Measurements from ENCODE around the gene APC2. TPM values are rescaled to one million over a fixed set of nuclear protein-coding genes. Genes with fewer than 3 reads are reported as not detected.

The APC2 gene, protein sequence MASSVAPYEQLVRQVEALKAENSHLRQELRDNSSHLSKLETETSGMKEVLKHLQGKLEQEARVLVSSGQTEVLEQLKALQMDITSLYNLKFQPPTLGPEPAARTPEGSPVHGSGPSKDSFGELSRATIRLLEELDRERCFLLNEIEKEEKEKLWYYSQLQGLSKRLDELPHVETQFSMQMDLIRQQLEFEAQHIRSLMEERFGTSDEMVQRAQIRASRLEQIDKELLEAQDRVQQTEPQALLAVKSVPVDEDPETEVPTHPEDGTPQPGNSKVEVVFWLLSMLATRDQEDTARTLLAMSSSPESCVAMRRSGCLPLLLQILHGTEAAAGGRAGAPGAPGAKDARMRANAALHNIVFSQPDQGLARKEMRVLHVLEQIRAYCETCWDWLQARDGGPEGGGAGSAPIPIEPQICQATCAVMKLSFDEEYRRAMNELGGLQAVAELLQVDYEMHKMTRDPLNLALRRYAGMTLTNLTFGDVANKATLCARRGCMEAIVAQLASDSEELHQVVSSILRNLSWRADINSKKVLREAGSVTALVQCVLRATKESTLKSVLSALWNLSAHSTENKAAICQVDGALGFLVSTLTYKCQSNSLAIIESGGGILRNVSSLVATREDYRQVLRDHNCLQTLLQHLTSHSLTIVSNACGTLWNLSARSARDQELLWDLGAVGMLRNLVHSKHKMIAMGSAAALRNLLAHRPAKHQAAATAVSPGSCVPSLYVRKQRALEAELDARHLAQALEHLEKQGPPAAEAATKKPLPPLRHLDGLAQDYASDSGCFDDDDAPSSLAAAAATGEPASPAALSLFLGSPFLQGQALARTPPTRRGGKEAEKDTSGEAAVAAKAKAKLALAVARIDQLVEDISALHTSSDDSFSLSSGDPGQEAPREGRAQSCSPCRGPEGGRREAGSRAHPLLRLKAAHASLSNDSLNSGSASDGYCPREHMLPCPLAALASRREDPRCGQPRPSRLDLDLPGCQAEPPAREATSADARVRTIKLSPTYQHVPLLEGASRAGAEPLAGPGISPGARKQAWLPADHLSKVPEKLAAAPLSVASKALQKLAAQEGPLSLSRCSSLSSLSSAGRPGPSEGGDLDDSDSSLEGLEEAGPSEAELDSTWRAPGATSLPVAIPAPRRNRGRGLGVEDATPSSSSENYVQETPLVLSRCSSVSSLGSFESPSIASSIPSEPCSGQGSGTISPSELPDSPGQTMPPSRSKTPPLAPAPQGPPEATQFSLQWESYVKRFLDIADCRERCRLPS (N-terminal part only)
- not detected in 2 replicates for total RNA-seq

DNA sequence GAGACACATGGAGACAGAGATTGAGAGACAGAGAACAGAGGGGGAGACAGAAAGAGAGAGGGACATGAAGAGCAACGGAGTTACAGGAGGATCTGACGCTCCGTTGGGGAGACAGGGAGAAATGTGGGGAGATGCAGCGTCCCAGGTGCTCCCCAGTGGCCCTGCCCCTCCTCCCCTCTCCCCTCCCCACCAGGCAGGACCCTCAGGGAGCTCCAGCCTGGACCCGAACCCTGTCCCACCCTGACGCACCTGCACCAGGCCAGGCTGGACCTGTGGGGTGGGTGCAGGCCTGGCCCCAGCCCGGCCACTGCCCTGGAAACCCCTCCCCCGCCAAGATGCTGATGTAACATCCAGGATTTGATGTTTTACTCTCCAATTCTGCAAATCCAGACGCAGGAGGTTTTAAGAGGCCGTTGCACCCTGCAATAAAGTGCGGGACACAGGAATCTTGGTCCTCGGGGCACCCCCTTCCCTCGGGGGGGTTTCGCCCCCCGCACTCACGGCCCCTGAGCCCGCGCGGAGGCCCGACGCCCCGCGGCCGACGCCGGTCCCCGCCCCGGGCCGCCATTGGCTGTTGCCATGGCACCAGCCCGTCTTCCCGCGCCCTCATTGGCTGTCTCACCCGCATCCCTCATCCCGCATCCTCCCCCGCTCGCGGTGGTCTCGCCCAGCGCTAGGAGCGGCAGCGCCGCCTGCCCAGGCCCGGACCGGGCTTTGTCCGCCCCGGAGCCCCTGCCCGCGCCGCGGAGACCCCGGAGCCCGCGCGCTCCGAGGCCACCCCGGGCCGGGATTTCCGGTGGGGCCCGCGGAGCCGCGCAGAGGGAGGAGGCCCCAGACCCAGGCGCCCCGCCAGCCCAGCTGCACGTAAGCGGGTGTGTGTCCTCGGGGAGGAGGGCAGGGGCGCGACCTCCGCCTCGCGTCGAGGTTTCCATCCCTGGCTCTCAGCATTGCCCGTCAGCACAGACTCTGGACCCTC, at the start of gene APC2:
Gene APC2, plus strand, starts transcription at position 655 of the 976 bp plus-strand sequence. CDS start 2,881 bp downstream, outside the sequence.

DNA sequence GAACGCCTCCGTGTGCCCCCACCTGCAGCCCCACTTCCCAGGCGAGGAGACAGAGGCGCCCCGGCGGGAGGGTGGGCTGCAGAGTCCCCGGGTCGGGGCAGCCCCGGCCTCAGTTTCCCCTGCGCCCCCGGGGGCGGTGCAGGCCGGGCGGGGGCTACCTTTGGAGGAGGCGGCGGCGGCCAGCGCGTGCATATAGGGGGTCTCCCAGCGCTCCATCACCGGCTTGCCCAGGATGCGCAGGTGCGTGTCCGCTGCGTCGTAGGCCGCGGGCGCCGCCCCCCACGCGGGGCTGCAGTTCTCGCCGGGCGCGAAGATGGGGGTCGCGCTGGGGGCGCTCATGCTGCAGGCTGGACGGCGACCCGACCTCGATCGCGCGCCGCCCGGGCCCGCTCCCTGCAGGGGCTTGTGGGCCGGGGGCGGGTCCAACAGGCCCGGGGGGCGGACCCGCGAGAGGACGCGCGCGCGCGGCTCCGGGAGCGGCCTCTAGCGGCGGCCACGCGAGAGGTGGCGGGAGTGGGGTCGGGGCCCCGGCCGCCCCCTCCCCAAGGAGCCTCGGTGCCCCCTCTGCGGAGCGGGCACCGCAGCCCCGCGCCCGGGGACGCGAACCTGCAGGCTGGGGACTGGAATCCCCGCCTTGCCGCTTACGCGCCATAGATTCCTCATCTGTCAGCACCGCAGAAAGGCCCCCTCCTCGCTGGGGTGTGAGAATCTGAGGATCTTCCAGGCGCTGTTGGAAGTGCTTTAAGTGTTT, 48.6 kb upstream of the APC2 start, which contains the start of gene GAMT:
Gene GAMT, minus strand, starts transcription at position 405 of the 751 bp plus-strand sequence. Its CDS starts 66 bp downstream, at position 339.

DNA sequence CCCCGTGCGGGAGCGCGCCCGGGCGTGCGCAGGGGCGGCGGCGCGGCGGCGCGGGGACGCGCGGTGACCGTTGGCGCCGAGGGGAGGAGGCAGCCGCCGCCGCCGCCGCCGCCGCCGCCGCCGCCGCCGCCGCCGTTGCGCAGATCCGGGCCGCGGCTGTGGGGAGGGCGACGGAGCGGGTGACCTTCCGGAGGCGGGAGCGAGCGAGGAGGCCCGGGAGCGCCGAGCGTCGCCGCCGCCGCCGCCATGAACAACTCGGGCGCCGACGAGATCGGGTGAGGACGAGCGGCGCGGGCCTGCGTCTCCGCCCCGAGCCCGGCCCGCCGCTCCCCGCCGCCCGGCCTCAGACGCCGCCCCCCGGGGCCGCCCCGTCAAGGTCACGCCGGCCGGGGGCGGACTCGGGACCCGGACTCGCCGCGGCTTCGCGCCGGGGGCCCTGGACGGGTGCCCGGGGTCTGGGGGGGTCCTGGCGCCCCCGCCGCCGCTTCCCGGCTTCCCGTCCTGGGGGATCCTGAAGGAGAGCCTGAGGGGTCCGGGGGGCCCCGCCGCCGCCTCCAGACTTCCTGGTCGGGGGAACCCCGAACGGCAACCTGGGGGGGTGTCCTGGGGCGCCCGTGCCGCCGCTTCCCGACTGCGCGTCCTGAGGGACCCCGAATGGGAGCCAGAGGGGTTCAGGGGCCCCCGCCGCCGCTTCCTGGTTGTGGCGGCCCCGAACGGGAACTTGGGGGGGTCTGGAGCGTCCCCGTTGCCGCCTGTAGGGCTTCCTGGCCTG, 42.2 kb upstream of the APC2 start, which contains the start of gene DAZAP1:
Gene DAZAP1, plus strand, starts transcription at position 59 of the 772 bp plus-strand sequence. Its CDS starts 188 bp downstream, at position 247.

DNA sequence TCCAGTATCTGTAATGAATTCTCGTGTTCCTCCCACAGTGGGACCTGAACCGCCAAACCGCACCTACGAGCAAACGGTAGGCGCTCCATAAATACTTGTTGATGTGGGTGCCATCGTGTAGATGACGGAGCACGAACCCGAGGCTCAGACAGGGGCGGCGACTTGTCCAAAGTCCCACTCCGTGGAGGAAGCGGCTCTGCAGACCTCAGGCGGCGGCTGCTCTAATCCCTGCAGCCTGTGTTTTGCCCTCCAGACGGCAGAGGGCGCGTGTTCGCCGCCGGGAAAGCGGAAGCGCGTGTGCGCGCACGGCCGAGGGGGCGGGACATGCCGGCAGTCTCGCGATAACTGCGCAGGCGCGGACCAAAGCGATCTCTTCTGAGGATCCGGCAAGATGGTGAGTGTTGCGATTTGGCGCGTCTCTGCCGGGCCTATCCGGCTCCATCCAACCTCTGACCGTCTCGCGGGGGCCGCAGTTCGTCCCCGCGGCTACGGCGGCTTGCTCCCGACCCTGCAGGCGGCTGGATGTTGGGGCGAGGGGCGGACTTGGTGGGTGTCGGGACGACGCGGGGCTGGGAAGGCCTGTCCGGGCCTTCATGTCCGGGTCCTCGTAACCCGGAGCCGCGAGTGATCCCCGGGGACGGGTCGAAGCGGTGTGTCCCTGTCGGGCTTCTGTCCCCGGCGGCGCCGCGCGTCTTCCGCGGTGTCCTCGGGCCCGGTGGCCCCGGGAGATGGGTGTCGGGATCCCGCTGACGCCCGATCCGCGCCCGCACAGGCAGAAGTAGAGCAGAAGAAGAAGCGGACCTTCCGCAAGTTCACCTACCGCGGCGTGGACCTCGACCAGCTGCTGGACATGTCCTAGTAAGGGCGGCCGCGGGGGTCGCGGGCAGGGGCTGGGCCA, 11.6 kb upstream of the APC2 start, which contains the start of gene RPS15:
Gene RPS15, plus strand, starts transcription at position 362 of the 898 bp plus-strand sequence. Its CDS starts 30 bp downstream, at position 392.

DNA sequence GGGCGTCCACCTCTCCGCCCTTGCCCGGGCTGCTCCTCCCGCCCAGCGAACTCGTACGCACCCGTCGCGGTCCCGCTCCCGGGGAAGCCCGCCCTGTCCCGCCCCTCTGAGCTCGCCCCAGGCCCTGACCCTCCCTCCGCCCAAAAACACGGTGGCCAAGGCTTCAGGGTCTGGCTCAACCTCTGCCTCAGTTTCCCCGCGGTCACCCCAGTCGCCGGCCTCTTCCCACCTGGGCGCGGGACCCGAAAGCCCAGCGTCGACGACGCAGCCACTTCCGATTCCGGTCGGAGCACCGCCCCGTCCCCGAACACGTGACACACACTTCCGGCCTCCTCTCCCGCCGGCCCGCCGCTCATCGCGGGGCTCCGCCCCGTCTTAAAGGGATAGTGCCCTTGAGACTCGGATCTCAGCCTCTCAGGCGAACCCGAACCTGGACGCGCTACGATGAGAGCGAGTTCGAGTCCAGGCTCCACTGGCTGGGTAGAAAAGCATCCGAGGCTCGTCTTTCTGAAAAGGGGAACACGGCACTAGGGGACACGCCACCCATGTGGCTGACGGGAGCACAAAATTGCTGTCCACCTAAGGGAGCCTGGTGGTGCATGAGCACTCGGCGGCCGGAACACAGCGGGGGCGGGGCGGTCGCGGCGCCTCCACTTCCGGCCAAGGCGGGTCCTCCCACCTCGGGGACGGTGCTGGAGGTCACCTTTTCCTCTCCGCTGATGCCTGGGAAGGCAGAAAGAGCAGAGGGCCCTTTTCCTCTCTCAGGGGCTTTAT, 29.2 kb downstream of the APC2 start, which contains the start of gene C19orf25:
Gene C19orf25, minus strand, starts transcription at position 282 of the 774 bp plus-strand sequence. CDS start 312 bp downstream, outside the sequence.

DNA sequence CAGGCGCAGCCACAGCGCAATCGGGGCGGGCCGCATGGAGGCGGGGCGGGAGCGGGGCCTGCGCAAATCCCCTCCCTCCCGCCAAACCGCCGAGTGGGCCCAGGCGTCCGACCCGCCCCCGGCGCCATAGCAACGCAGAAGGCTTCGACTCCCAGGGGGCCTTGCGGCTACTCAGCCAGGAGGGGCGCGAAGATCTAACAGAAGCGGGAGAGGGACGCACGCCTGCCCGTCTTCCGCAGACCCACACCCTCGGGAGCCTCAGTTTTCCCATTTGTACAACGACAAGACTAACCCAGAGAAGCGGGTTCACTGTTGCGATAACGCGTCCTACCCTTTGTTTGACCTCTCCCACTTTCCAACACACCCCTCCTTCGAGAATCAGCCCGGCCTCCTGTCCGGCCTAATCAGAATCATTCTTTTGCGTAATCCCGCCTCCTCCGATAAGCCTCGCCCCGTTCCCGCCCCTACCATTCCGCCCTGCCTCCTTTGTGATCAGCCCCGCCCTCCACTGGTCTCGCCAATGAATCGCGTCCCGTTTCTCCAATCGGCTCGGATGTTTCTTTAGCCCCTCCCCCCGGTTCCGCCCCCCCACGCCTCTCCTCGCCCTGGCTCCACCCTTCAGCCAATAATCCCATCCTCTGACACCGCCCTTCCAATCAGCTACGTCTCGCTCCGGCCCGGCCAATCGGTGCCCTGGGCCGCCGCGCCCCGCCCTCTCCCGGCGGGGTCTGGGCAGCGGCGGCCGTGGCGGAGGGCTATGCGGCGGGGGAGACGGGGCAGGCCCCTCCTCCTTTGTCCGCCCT, 40.6 kb downstream of the APC2 start, which contains the start of gene PCSK4:
Gene PCSK4, minus strand, starts transcription at position 40 of the 803 bp plus-strand sequence. Its CDS starts 4 bp downstream, at position 36.

DNA sequence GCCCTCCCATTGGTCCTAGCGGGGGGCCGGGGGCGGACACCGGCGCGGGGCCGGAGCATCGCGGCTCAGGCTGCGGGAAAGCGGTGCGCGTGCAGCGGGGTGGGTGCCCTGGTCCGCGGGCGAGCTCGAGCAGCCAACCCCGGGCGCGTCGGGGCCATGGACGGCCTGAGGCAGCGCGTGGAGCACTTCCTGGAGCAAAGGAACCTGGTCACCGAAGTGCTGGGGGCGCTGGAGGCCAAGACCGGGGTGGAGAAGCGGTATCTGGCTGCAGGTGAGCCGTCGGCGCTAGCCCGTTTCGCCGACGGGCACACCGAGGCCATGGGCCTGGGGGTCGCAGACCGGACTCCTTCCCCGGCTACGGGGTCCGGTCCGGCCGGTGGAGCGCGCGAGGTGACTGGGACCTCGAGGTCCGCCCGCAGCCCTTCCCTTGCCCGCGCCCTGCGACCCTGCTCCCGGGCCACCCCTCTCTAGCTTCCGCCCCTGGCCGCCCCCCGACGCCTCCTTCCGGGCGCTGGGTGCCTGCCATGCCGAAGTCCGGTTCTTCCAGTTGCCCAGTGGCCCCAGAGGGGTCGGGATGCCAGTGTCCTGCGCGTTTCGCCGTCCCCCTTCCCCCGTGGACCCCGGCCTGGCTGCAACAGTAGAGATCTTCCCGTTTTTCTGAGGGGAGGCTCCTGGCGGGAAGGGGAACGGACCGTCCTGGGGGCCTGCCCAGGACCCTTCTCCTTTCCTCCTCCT, 41.4 kb downstream of the APC2 start, which contains the start of gene REEP6:
Gene REEP6, plus strand, starts transcription at position 68 of the 735 bp plus-strand sequence. Its CDS starts 89 bp downstream, at position 157.

DNA sequence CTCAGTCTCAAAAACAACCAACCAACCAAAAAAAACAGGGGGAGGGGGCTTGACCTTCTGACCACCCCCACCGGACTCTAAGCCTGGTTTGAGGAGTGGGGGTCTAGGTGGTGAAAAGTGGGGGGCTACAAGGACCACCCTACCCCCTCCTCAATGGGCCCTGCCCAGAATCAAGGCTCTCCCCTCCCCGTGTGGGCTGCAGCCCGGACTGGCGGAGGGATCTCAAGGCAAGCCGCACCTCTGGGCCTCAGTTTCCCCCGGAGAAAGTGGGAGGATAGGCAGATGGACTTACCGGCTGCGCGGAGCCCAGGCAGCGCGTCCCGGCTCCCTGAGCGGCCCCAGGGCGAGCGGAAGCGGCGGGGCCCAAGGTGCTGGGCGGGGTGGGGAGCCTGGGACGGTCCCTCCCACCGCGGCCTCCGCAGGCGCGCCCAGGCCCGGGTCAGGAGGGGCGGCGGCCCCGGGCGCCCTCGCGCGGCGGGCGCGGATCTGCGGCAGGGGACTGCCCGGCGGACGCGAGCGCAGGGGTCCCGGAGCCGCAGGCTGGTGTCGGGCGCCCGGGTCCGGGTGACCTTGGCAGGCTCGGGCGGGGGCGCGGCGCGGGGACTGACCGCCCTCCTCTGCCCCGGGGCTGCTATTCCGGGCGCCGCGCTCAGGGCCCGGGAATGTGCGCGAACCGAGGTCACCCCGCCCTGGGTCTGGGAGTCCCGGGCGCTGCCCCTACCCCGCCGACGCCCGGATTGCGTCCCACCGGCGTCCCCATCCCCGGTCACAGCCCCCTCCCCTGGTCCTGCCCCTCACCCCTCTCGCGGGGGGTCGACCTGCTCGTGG, 63.0 kb downstream of the APC2 start, which contains the start of gene ADAMTSL5:
Gene ADAMTSL5, minus strand, starts transcription at position 349 of the 828 bp plus-strand sequence. CDS start 2,076 bp downstream, outside the sequence.

Other genes starting within 250 kb of the APC2 start
- gene STK11, start 244.3 kb upstream of the APC2 start, total RNA-seq: 73.8 and 83.4 TPM in 2 replicates
- gene CBARP, start 212.1 kb upstream of the APC2 start, total RNA-seq: 1.9 and 3.1 TPM in 2 replicates
- gene ATP5F1D, start 208.4 kb upstream of the APC2 start, total RNA-seq: 53.4 and 66.3 TPM in 2 replicates
- 27.0 and 31.7 TPM in 2 replicates for gene MIDN, start 201.5 kb upstream of the APC2 start, total RNA-seq
- 145 and 160 TPM in 2 replicates for gene CIRBP, start 180.8 kb upstream of the APC2 start, total RNA-seq
- 86.5 and 107 TPM in 2 replicates for gene FAM174C, start 174.6 kb upstream of the APC2 start, total RNA-seq
- not detected in 2 replicates for gene EFNA2, start 164.2 kb upstream of the APC2 start, total RNA-seq
- gene NDUFS7, start 66.2 kb upstream of the APC2 start, total RNA-seq: 206 and 213 TPM in 2 replicates
- 15.4 and 18.3 TPM in 2 replicates for gene GAMT, start 48.6 kb upstream of the APC2 start, total RNA-seq
- 83.3 and 92.8 TPM in 2 replicates for gene DAZAP1, start 42.5 kb upstream of the APC2 start, total RNA-seq
- gene RPS15, start 11.7 kb upstream of the APC2 start, total RNA-seq: 3,210 and 3,696 TPM in 2 replicates
- gene C19orf25, start 29.1 kb downstream of the APC2 start, total RNA-seq: 16.1 and 20.4 TPM in 2 replicates
- gene PCSK4, start 40.2 kb downstream of the APC2 start, total RNA-seq: 0.13 and 0.94 TPM in 2 replicates
- 1.1 and 2.7 TPM in 2 replicates for gene REEP6, start 41.1 kb downstream of the APC2 start, total RNA-seq
- gene ADAMTSL5, start 62.9 kb downstream of the APC2 start, total RNA-seq: not detected in 2 replicates
- gene PLK5, start 74.0 kb downstream of the APC2 start, total RNA-seq: not detected in 2 replicates
- gene MEX3D, start 118.2 kb downstream of the APC2 start, total RNA-seq: 75.3 and 76.9 TPM in 2 replicates
- gene MBD3, start 142.7 kb downstream of the APC2 start, total RNA-seq: 150 and 169 TPM in 2 replicates
- gene UQCR11, start 155.3 kb downstream of the APC2 start, total RNA-seq: 75.2 and 85.2 TPM in 2 replicates
- gene TCF3, start 202.5 kb downstream of the APC2 start, total RNA-seq: 197 and 208 TPM in 2 replicates